HT1080 (cell line): Measurements from ENCODE around the gene CAMSAP3. TPM values are rescaled to one million over a fixed set of nuclear protein-coding genes. Genes with fewer than 3 reads are reported as not detected.

Source experiments
- DNase-seq: peaks from one replicate; pipeline ENCODE4 v3.0.0-alpha.2; 2015; ENCODE audit warnings: low read depth
- total RNA-seq: library from RNA; depleted of rRNA; stranded (reverse); fragments of >200 nt; shearing (Covaris generic); gene quantifications from 2 replicates; pipeline ENCODE4 v1.2.3, GENCODE V29; 2014

CAMSAP3 gene
- total RNA-seq, 1 experiment from 2014 or later, result not detected

- no peak for DNase-seq
These were observed 16.9 kb downstream of the CAMSAP3 start for GRCh38 chr19:7612282-7613274.

- DNase-seq, result no peak
These were observed 19.4 kb downstream of the CAMSAP3 start for GRCh38 chr19:7614859-7615741.

- no peak for DNase-seq
These were observed 21.5 kb downstream of the CAMSAP3 start for GRCh38 chr19:7617172-7617571.

GRCh38 chr19:7617735-7618134, 22.1 kb downstream of the CAMSAP3 start:
- no peak for DNase-seq

GRCh38 chr19:7618348-7618747, 22.7 kb downstream of the CAMSAP3 start:
- DNase-seq, result no peak

GRCh38 chr19:7618771-7619510, 23.3 kb downstream of the CAMSAP3 start:
- DNase-seq, result no peak

GRCh38 chr19:7619671-7620441, 24.2 kb downstream of the CAMSAP3 start:
- no peak for DNase-seq

- DNase-seq, result no peak
These were observed 25.1 kb downstream of the CAMSAP3 start for GRCh38 chr19:7620442-7621412.

GRCh38 chr19:7622933-7623685, 27.4 kb downstream of the CAMSAP3 start:
- DNase-seq, result no peak

GRCh38 chr19:7623725-7624603, 28.3 kb downstream of the CAMSAP3 start:
- no peak for DNase-seq

GRCh38 chr19:7624810-7625209, 29.1 kb downstream of the CAMSAP3 start:
- no peak for DNase-seq

GRCh38 chr19:7625763-7626372, 30.2 kb downstream of the CAMSAP3 start:
- DNase-seq, result no peak

- DNase-seq, result no peak
These were observed 31.5 kb downstream of the CAMSAP3 start for GRCh38 chr19:7627166-7627565.

GRCh38 chr19:7628589-7629311, 33.1 kb downstream of the CAMSAP3 start:
- no peak for DNase-seq

GRCh38 chr19:7629347-7630054, 33.8 kb downstream of the CAMSAP3 start, which contains the start of the genes PET100 and XAB2:
PET100 (plus strand) TSS chr19:7629793; CDS start chr19:7629834, 41 bp downstream.
XAB2 (minus strand) TSS chr19:7629545; CDS start chr19:7629527, 18 bp downstream.
- DNase-seq, result peak; percentile 97
